H1 (cell line): ENCODE measurements around the gene PHF24. TPM values are rescaled to one million over a fixed set of nuclear protein-coding genes. Genes with fewer than 3 reads are reported as not detected.
"Not testable (repeated sequence)": the region's sequence is repeated elsewhere in the genome, so short reads cannot be mapped to it uniquely, and the experiment has no call there.

Source experiments
- CTCF ChIA-PET: fragments of 300-600 bp; sonication (Branson Sonifier 250); formaldehyde crosslinking; loops from one replicate; lab custom pipeline; 2021; ENCODE audit not compliant: partially characterized antibody; lab: Charles Lee
- POLR2A ChIA-PET: fragments of 300-600 bp; sonication (Branson Sonifier 250); formaldehyde crosslinking; loops from one replicate; lab custom pipeline; 2021; ENCODE audit warnings: inconsistent platforms; ENCODE audit not compliant: partially characterized antibody; lab: Charles Lee
- DNase-seq, 2 experiments: peaks; one replicate each; pipeline versions ENCODE4 v3.0.0 to v3.0.0-alpha.2; 2010 to 2022; ENCODE audit warnings: low spot score in 2 of 2, low read depth in 1 of 2, mixed read lengths in 1 of 2
- FAIRE-seq: peaks from 2 replicates; lab custom pipeline; 2011; peaks lifted over from hg19 to GRCh38; lab: Jason Lieb, UNC
- H2AFZ ChIP-seq: 2 replicates; pipeline ENCODE4 v1.8.1; 2012; ENCODE audit warnings: low read length, inconsistent platforms
- H2AK5ac ChIP-seq: 2 replicates; pipeline ENCODE4 v1.6.1; 2013; ENCODE audit warnings: low read depth, low read length
- H2BK120ac ChIP-seq: replicated peaks from 2 replicates; pipeline ENCODE3; 2013; ENCODE audit warnings: low read depth, low read length, inconsistent platforms
- H2BK12ac ChIP-seq: 2 replicates; pipeline ENCODE4 v1.6.1; 2013; ENCODE audit warnings: low read depth, low read length
- H2BK15ac ChIP-seq: 2 replicates; pipeline ENCODE4 v1.6.1; 2013; ENCODE audit warnings: low read length
- H2BK20ac ChIP-seq: 2 replicates; pipeline ENCODE4 v1.6.1; 2013; ENCODE audit warnings: low read length
- H2BK5ac ChIP-seq: 2 replicates; pipeline ENCODE4 v1.6.1; 2013; ENCODE audit warnings: low read depth, low read length
- H3K14ac ChIP-seq: 2 replicates; pipeline ENCODE4 v1.6.1; 2013; ENCODE audit warnings: inconsistent platforms; ENCODE audit not compliant: insufficient read length
- H3K18ac ChIP-seq: 2 replicates; pipeline ENCODE4 v1.6.1; 2013; ENCODE audit warnings: low read length; ENCODE audit errors: extremely low read depth
- H3K23ac ChIP-seq: 2 replicates; pipeline ENCODE4 v1.6.1; 2013; ENCODE audit warnings: inconsistent platforms; ENCODE audit not compliant: insufficient read length
- H3K23me2 ChIP-seq: 2 replicates; pipeline ENCODE4 v1.6.1; 2013; ENCODE audit warnings: low read depth, low read length
- H3K27ac ChIP-seq: 2 replicates; pipeline ENCODE4 v1.6.1; 2011; ENCODE audit warnings: low read depth, low read length, inconsistent platforms
- H3K27me3 ChIP-seq, 4 experiments: replicated peaks in 1 of 4; 1 replicate in 1 of 4; 2 replicates in 3 of 4; pipeline versions ENCODE4 v1.6.1 to v1.8.1; 2011 to 2013; ENCODE audit warnings: low read length in 3 of 4, mild to moderate bottlenecking in 3 of 4, inconsistent platforms in 2 of 4, mixed read lengths in 2 of 4, moderate library complexity in 1 of 4; ENCODE audit not compliant: control insufficient read depth in 3 of 4, insufficient read depth in 3 of 4; ENCODE audit errors: extremely low read depth in 1 of 4
- H3K36me3 ChIP-seq, 4 experiments: 2 replicates each; pipeline versions ENCODE4 v1.6.1 to v1.8.1; 2011 to 2013; ENCODE audit warnings: mild to moderate bottlenecking in 4 of 4, low read length in 3 of 4, moderate library complexity in 2 of 4, control low read depth in 1 of 4, inconsistent platforms in 1 of 4; ENCODE audit not compliant: insufficient read depth in 4 of 4, control insufficient read depth in 2 of 4
- H3K4ac ChIP-seq: replicated peaks from 2 replicates; pipeline ENCODE3; 2013; ENCODE audit warnings: low read length, low read depth, mixed read lengths, inconsistent platforms; ENCODE audit not compliant: insufficient read length
- H3K4me1 ChIP-seq, 4 experiments: replicated peaks in 1 of 4; 1 replicate in 1 of 4; 2 replicates in 3 of 4; pipeline versions ENCODE4 v1.6.1 to v1.8.1; 2011 to 2013; ENCODE audit warnings: low read length in 3 of 4, inconsistent platforms in 2 of 4, mixed read lengths in 1 of 4; ENCODE audit not compliant: insufficient read depth in 4 of 4, control insufficient read depth in 3 of 4
- H3K4me2 ChIP-seq, 2 experiments: 2 replicates each; pipeline versions ENCODE4 v1.6.1 to v1.8.1; 2011 to 2013; ENCODE audit warnings: low read depth in 2 of 2, low read length in 2 of 2, control low read depth in 1 of 2, inconsistent platforms in 1 of 2, mild to moderate bottlenecking in 1 of 2; ENCODE audit not compliant: insufficient read depth in 1 of 2
- H3K4me3 ChIP-seq, 4 experiments: fragments of 200-600, 300-600 bp in 1 of 4; sonication (generic), shearing (Covaris generic), sonication (Bioruptor Twin) in 1 of 4; 2 replicates each; pipeline versions ENCODE4 v1.5.1 to v1.8.1; 2011 to 2016; ENCODE audit warnings: low read length in 4 of 4, low read depth in 3 of 4, control low read depth in 2 of 4, inconsistent platforms in 2 of 4, mild to moderate bottlenecking in 2 of 4, mixed read lengths in 1 of 4, moderate library complexity in 1 of 4; ENCODE audit not compliant: insufficient read depth in 2 of 4; ENCODE audit errors: extremely low read depth in 1 of 4
- H3K56ac ChIP-seq: replicated peaks from 2 replicates; pipeline ENCODE3; 2013; ENCODE audit warnings: low read depth, mild to moderate bottlenecking, mixed read lengths, low read length, inconsistent platforms; ENCODE audit not compliant: insufficient read length
- H3K79me1 ChIP-seq: 2 replicates; pipeline ENCODE4 v1.6.1; 2013; ENCODE audit warnings: low read depth, low read length, control low read depth
- H3K79me2 ChIP-seq, 2 experiments: 2 replicates each; pipeline versions ENCODE4 v1.6.1 to v1.8.1; 2012 to 2013; ENCODE audit warnings: low read length in 2 of 2, mild to moderate bottlenecking in 2 of 2, inconsistent platforms in 1 of 2; ENCODE audit not compliant: insufficient read depth in 2 of 2, control insufficient read depth in 1 of 2
- H3K9ac ChIP-seq, 4 experiments: replicated peaks in 1 of 4; 1 replicate in 1 of 4; 2 replicates in 3 of 4; pipeline versions ENCODE4 v1.6.1 to v1.8.1; 2011 to 2013; ENCODE audit warnings: low read depth in 3 of 4, low read length in 3 of 4, control low read depth in 2 of 4, mild to moderate bottlenecking in 2 of 4, moderate library complexity in 2 of 4, inconsistent platforms in 1 of 4; ENCODE audit errors: extremely low read depth in 1 of 4
- H3K9me3 ChIP-seq, 2 experiments: 2 replicates each; pipeline versions ENCODE4 v1.6.1 to v1.8.1; 2012 to 2013; ENCODE audit warnings: mild to moderate bottlenecking in 2 of 2, moderate library complexity in 2 of 2, control low read depth in 1 of 2, inconsistent platforms in 1 of 2, low read depth in 1 of 2, low read length in 1 of 2, mixed read lengths in 1 of 2; ENCODE audit not compliant: insufficient read depth in 2 of 2
- H4K20me1 ChIP-seq, 2 experiments: replicated peaks in 1 of 2; 2 replicates each; pipeline versions ENCODE3 to v1.8.1; 2011 to 2013; ENCODE audit warnings: inconsistent platforms in 2 of 2, low read length in 2 of 2, mild to moderate bottlenecking in 1 of 2; ENCODE audit not compliant: insufficient read depth in 2 of 2, control insufficient read depth in 1 of 2
- H4K5ac ChIP-seq: 2 replicates; pipeline ENCODE4 v1.6.1; 2013; ENCODE audit warnings: low read length, low read depth, mixed read lengths, inconsistent platforms; ENCODE audit not compliant: insufficient read length
- H4K8ac ChIP-seq: 2 replicates; pipeline ENCODE4 v1.8.0; 2013; ENCODE audit warnings: mild to moderate bottlenecking, moderate library complexity, low read length, inconsistent platforms; ENCODE audit not compliant: insufficient read depth; ENCODE audit errors: extremely low read depth
- H4K91ac ChIP-seq: replicated peaks from 2 replicates; pipeline ENCODE3; 2013; ENCODE audit warnings: low read length, mixed read lengths, inconsistent platforms; ENCODE audit not compliant: insufficient read length
- KDM5A ChIP-seq: fragments of 200-600 bp; IDR thresholded peaks from 2 replicates; pipeline ENCODE4 v1.7.1; 2012; ENCODE audit warnings: mild to moderate bottlenecking, low read length, inconsistent platforms, mixed read lengths
- NANOG ChIP-seq: IDR thresholded peaks from 2 replicates; pipeline ENCODE4 v1.6.1; 2011; ENCODE audit warnings: low read length, low read depth, mild to moderate bottlenecking, inconsistent platforms; ENCODE audit not compliant: insufficient read depth, poor library complexity, severe bottlenecking
- WGBS, 2 experiments: shearing (Covaris generic) in 1 of 2; methylation state at CpG; one replicate each; pipeline versions ENCODE4 v1.1.6 to v1.1.7; 2013 to 2015; ENCODE audit warnings: low lambda C conversion rate in 2 of 2, mixed read lengths in 2 of 2, inconsistent platforms in 1 of 2, low coverage in 1 of 2, missing lambda C conversion rate in 1 of 2; ENCODE audit not compliant: insufficient replicate concordance in 2 of 2, insufficient coverage in 1 of 2, insufficient read length in 1 of 2; ENCODE audit errors: extremely low coverage in 1 of 2, missing lambda C conversion rate in 1 of 2; 5-methylcytosine and 5-hydroxymethylcytosine counted together
- polyA plus RNA-seq, 7 experiments: library from polyadenylated mRNA; depleted of rRNA in 3 of 7; stranded (reverse) in 5 of 7; unstranded in 2 of 7; fragments of >200 nt in 5 of 7; fragments of 200-250 nt in 2 of 7; gene quantifications; 1 replicate in 5 of 7; 2 replicates in 1 of 7; 4 replicates in 1 of 7; pipeline versions ENCODE4 v1.2.1 to v1.2.3, GENCODE V29; 2011 to 2013; ENCODE audit warnings: missing spikeins in 2 of 7, mixed read lengths in 2 of 7
- total RNA-seq: library from RNA; stranded (reverse); fragmentation: NEBNext Ultra II Directional; extraction: Animal tissue kit (Norgen Biotek cat#: 25700); gene quantifications from 2 replicates; pipeline ENCODE4 v1.2.1, GENCODE V29; 2021

The PHF24 gene
- total and polyA plus RNA-seq, 2 of the 8 experiments (the other 6 are each of a cell fraction or from before 2014, with no cell fraction given) = 0.29 to 0.35 TPM

- H3K18ac ChIP-seq = no peak overlapping the region
- no peak overlapping the region for H3K23ac ChIP-seq
- H3K27ac ChIP-seq = no peak overlapping the region
- H3K79me1 ChIP-seq = no peaks in the 10 kb centered on the region
- no peak overlapping the region for H3K4ac ChIP-seq
- H2AK5ac ChIP-seq = no peak overlapping the region
- no peak overlapping the region for H3K9ac ChIP-seq
- H4K91ac ChIP-seq = peak overlapping the region; percentile 25
- H4K20me1 ChIP-seq = no peaks in the 10 kb centered on the region
- H2BK5ac ChIP-seq = peak overlapping the region; percentile 40; the same call in 1 of the 2 replicates
- no peak overlapping the region for H4K5ac ChIP-seq
- no peaks in the 10 kb centered on the region for H3K27me3 ChIP-seq
- FAIRE-seq (no peak), DNase-seq (no peak)
- H3K14ac ChIP-seq = no peak overlapping the region
- H3K56ac ChIP-seq = no peak overlapping the region
- CTCF ChIA-PET = interaction anchor here (0.7 to 2.3 kb wide), 6 partner anchors 8 to 94 kb away, joined by 3 to 17 read pairs (median 4); partner anchors contain the start of genes PIGO and VCP
- POLR2A ChIA-PET = interaction anchor here (0.8 to 2.7 kb wide), 7 partner anchors 9 to 77 kb away, joined by 3 to 11 read pairs (median 4); partner anchors contain the start of genes DNAJB5 and FANCG
- H2BK120ac ChIP-seq = peak overlapping the region; percentile 47
- no peak overlapping the region for H2BK20ac ChIP-seq
- H3K36me3 ChIP-seq = peaks cover 1 to 4% (median 2%) of the 10 kb centered on the region in 4 experiments; a peak in 4 of 8 replicates
- H2AFZ ChIP-seq = no peak overlapping the region
- H3K79me2 ChIP-seq = no peaks in the 10 kb centered on the region
- H3K4me1 ChIP-seq = peaks cover 2 to 9% (median 4%) of the 10 kb centered on the region in 4 experiments; a peak in 2 of 7 replicates
- TF ChIP-seq KDM5A = no peak
- no peak for TF ChIP-seq NANOG
- H3K23me2 ChIP-seq = no peaks in the 10 kb centered on the region
- no peak overlapping the region for H4K8ac ChIP-seq
- H2BK15ac ChIP-seq = no peak overlapping the region
- H3K4me3 ChIP-seq = no peak overlapping the region
- H3K9me3 ChIP-seq = no peaks in the 10 kb centered on the region
- H3K4me2 ChIP-seq = no peak overlapping the region
- H2BK12ac ChIP-seq = no peak overlapping the region
Measured at GRCh38 chr9:35002623-35003022, 44.5 kb downstream of the PHF24 start.

GRCh38 chr9:35004299-35004698 lies 46.2 kb downstream of the PHF24 start:
- H3K4ac ChIP-seq, DNase-seq, CTCF ChIA-PET, H3K27ac ChIP-seq, H2AFZ ChIP-seq, H3K14ac ChIP-seq, H3K23me2 ChIP-seq, H2BK20ac ChIP-seq, POLR2A ChIA-PET, H2BK15ac ChIP-seq, H3K18ac ChIP-seq, H2BK5ac ChIP-seq, H3K36me3 ChIP-seq, H3K27me3 ChIP-seq, H2AK5ac ChIP-seq, H3K9ac ChIP-seq, H3K79me2 ChIP-seq, H3K56ac ChIP-seq, H4K8ac ChIP-seq, H3K4me3 ChIP-seq, H3K79me1 ChIP-seq, H3K23ac ChIP-seq, FAIRE-seq, H2BK12ac ChIP-seq, H3K4me1 ChIP-seq, H4K91ac ChIP-seq, H2BK120ac ChIP-seq, H3K9me3 ChIP-seq, H4K5ac ChIP-seq, H3K4me2 ChIP-seq, H4K20me1 ChIP-seq: not testable (repeated sequence)
- WGBS, 2 experiments = 90% methylated on average over 14 of the region's 14 CpGs; no CpG with 5 or more reads in 1 of the 2 experiments
